RWPE2 (cell line): ENCODE data around the gene CROT.

Source experiments
- ATAC-seq: fragments of 200-7000 bp; cut with Tn5 transposase; 3 replicates; pipeline ENCODE4 v1.9.1; 2021; ENCODE audit warnings: low read depth
- DNase-seq: peaks from one replicate; pipeline ENCODE4 v3.0.0-alpha.2; 2020; ENCODE audit warnings: low spot score
- H3K27ac ChIP-seq: fragments of 450-650 bp; 2 replicates; pipeline ENCODE4 v1.5.1; 2017; ENCODE audit warnings: mild to moderate bottlenecking; ENCODE audit not compliant: poor library complexity, severe bottlenecking
- H3K27me3 ChIP-seq: fragments of 250-450 bp; sonication (Bioruptor Pico); 2 replicates; pipeline ENCODE4 v1.5.1; 2021; ENCODE audit warnings: mild to moderate bottlenecking, moderate library complexity; ENCODE audit not compliant: insufficient read depth, poor library complexity, severe bottlenecking
- H3K36me3 ChIP-seq: fragments of 250-450 bp; sonication (Bioruptor Pico); 2 replicates; pipeline ENCODE4 v1.5.1; 2020; ENCODE audit warnings: low read depth, mild to moderate bottlenecking, moderate library complexity
- H3K4me1 ChIP-seq: fragments of 250-450 bp; sonication (Bioruptor Pico); 2 replicates; pipeline ENCODE4 v1.5.1; 2021; ENCODE audit warnings: mild to moderate bottlenecking, moderate library complexity; ENCODE audit not compliant: insufficient read depth, poor library complexity, severe bottlenecking
- H3K4me3 ChIP-seq: fragments of 250-450 bp; sonication (Bioruptor Pico); 2 replicates; pipeline ENCODE4 v1.5.1; 2021; ENCODE audit warnings: mild to moderate bottlenecking, moderate library complexity; ENCODE audit not compliant: severe bottlenecking
- H3K9me3 ChIP-seq: fragments of 250-450 bp; sonication (Bioruptor Pico); 2 replicates; pipeline ENCODE4 v1.5.1; 2021; ENCODE audit warnings: mild to moderate bottlenecking, moderate library complexity; ENCODE audit not compliant: severe bottlenecking
- CTCF ChIP-seq: fragments of 450-650 bp; IDR thresholded peaks from one replicate; pipeline ENCODE4 v1.5.1; 2017; ENCODE audit warnings: mild to moderate bottlenecking, moderate library complexity; ENCODE audit not compliant: poor library complexity, severe bottlenecking

CROT gene

GRCh38 chr7:87380905-87381304 lies 35.4 kb downstream of the CROT start:
- no peaks in the 10 kb centered on the region for H3K9me3 ChIP-seq
- no peak overlapping the region for H3K27ac ChIP-seq
- DNase-seq = no peak
- no peaks in the 10 kb centered on the region for H3K27me3 ChIP-seq
- H3K4me3 ChIP-seq = no peak overlapping the region
- TF ChIP-seq CTCF = no peak
- H3K36me3 ChIP-seq = peaks cover 9% of the 10 kb centered on the region
- H3K4me1 ChIP-seq = peaks cover 4% of the 10 kb centered on the region
- no peak for ATAC-seq

GRCh38 chr7:87391020-87391701 lies 45.7 kb downstream of the CROT start:
- Histone ChIP-seq H3K9me3 (no peaks in the 10 kb centered on the region), H3K4me3 (no peak overlapping the region), H3K27ac (no peak overlapping the region), H3K36me3 (peaks cover 8% of the 10 kb centered on the region; the same call in 1 of the 2 replicates), H3K4me1 (no peaks in the 10 kb centered on the region), H3K27me3 (no peaks in the 10 kb centered on the region)
- ATAC-seq (no peak), DNase-seq (no peak)
- no peak for TF ChIP-seq CTCF

- no peak for TF ChIP-seq CTCF
- DNase-seq (no peak), ATAC-seq (no peak)
- H3K9me3 ChIP-seq = no peaks in the 10 kb centered on the region
- H3K27me3 ChIP-seq = no peaks in the 10 kb centered on the region
- H3K4me1 ChIP-seq = peaks cover 12% of the 10 kb centered on the region
- peaks cover 8% of the 10 kb centered on the region for H3K36me3 ChIP-seq
- H3K27ac ChIP-seq = no peak overlapping the region
- H3K4me3 ChIP-seq = no peak overlapping the region
Observed at GRCh38 chr7:87395442-87396020, 50.1 kb downstream of the CROT start.

- Histone ChIP-seq H3K27ac (peak overlapping the region; percentile 43), H3K36me3 (no peaks in the 10 kb centered on the region; the same call in 1 of the 2 replicates), H3K27me3 (no peaks in the 10 kb centered on the region), H3K4me3 (no peak overlapping the region), H3K4me1 (peaks cover 12% of the 10 kb centered on the region), H3K9me3 (no peaks in the 10 kb centered on the region)
- TF ChIP-seq CTCF = no peak
- ATAC-seq (peak; percentile 97), DNase-seq (no peak)
Observed at GRCh38 chr7:87398446-87398845, 53.0 kb downstream of the CROT start.

- Histone ChIP-seq H3K4me3 (no peak overlapping the region), H3K4me1 (no peaks in the 10 kb centered on the region), H3K9me3 (no peaks in the 10 kb centered on the region), H3K27ac (no peak overlapping the region), H3K36me3 (no peaks in the 10 kb centered on the region), H3K27me3 (no peaks in the 10 kb centered on the region)
- TF ChIP-seq CTCF = no peak
- DNase-seq = no peak
- ATAC-seq = no peak
Observed at GRCh38 chr7:87404674-87405073, 59.2 kb downstream of the CROT start.
